A673 (cell line): ENCODE data around the gene EEFSEC.

ENCODE experiments used
- EZH2 ChIP-seq: fragments of 200-600 bp; sonication (generic); IDR thresholded peaks from 2 replicates; pipeline ENCODE4 v1.6.1; 2017; ENCODE audit warnings: borderline replicate concordance, low read depth, mild to moderate bottlenecking, mixed read lengths, antibody characterized with exemption, low read length; ENCODE audit not compliant: poor library complexity, severe bottlenecking
- TF ChIP-seq, protein P1 (sequence below): fragments of 300-800, 200-600 bp; sonication (generic); conservative IDR thresholded peaks from 2 replicates; pipeline ENCODE4 v1.5.1; 2017; ENCODE audit warnings: low read depth, mild to moderate bottlenecking, antibody characterized with exemption, low read length, moderate library complexity, mixed read lengths

DNA sequence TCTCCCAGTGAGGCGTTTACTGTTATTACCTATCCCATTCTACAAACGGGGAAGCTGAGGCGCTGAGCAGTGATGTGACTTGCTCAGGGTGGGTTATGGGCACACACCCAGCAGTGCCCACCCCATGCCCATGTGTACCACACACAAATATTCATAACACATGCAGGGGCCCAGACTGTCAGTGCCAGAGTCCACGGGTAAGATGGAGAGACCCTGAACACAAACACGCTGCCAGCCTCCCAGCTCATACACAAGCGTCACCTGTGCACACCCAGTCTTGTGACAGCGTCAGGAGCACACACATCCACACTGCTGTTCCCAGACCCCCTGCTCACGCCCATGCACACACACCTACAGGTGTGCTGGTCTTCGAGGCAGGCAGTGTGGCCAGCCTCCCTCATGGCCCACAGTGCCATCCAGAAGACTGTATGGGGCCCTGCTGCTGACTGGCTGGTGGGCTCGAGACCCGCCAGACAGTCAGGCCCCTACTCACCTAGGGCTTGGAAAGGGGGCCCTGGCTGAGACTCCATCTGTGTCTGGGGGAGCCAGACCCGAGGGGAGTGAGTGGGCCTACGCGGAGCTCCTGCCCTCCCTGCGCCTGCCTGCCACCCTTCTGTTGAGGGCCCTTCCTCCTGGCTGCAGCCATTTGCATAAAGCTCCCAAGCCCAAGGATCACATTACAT, 274.0 kb downstream of the EEFSEC start:
- TF ChIP-seq, protein P1, sequence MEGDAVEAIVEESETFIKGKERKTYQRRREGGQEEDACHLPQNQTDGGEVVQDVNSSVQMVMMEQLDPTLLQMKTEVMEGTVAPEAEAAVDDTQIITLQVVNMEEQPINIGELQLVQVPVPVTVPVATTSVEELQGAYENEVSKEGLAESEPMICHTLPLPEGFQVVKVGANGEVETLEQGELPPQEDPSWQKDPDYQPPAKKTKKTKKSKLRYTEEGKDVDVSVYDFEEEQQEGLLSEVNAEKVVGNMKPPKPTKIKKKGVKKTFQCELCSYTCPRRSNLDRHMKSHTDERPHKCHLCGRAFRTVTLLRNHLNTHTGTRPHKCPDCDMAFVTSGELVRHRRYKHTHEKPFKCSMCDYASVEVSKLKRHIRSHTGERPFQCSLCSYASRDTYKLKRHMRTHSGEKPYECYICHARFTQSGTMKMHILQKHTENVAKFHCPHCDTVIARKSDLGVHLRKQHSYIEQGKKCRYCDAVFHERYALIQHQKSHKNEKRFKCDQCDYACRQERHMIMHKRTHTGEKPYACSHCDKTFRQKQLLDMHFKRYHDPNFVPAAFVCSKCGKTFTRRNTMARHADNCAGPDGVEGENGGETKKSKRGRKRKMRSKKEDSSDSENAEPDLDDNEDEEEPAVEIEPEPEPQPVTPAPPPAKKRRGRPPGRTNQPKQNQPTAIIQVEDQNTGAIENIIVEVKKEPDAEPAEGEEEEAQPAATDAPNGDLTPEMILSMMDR = no peak
- TF ChIP-seq EZH2 = no peak
